Left lung (tissue), 10 donors: Measurements from ENCODE around the gene CHDH. TPM values are rescaled to one million over a fixed set of nuclear protein-coding genes. Genes with fewer than 3 reads are reported as not detected.

Source experiments
- ATAC-seq: fragments of 200-7000 bp; cut with Tn5 transposase; one replicate; pipeline ENCODE4 v1.9.1; 2020; ENCODE audit warnings: moderate library complexity
- DNase-seq, 4 donors: peaks; one replicate each; pipeline ENCODE4 v3.0.0-alpha.2; 2013 to 2020
- H3K27ac ChIP-seq, 2 donors: fragments of 200-600 bp; sonication (generic) in 1 of 2; one replicate each; pipeline versions ENCODE4 v1.5.0 to v1.8.0; 2020 to 2021
- H3K27me3 ChIP-seq, 2 donors: fragments of 200-600 bp; sonication (generic) in 1 of 2; one replicate each; pipeline versions ENCODE4 v1.5.0 to v1.8.0; 2020 to 2021
- H3K36me3 ChIP-seq, 2 donors: fragments of 200-600 bp; sonication (generic) in 1 of 2; one replicate each; pipeline versions ENCODE4 v1.5.0 to v1.8.0; 2020 to 2021
- H3K4me1 ChIP-seq, 2 donors: fragments of 200-600 bp; one replicate each; pipeline ENCODE4 v1.8.0; 2021
- H3K4me3 ChIP-seq, 2 donors: fragments of 200-600 bp; sonication (generic) in 1 of 2; one replicate each; pipeline versions ENCODE4 v1.5.0 to v1.8.0; 2020 to 2021; ENCODE audit warnings: mild to moderate bottlenecking in 1 of 2
- H3K9me3 ChIP-seq, 2 donors: fragments of 200-600 bp; sonication (generic) in 1 of 2; one replicate each; pipeline versions ENCODE4 v1.5.0 to v1.8.0; 2020 to 2021
- intact Hi-C, 2 donors: fragments of 100-400 bp; cut with DNase I; formaldehyde crosslinking; loops; one replicate each; pipeline versions ENCODE4 v1.11.2 to v1.14.2; 2022
- polyA plus RNA-seq, 6 donors: library from polyadenylated mRNA; unstranded; fragments of 120-200 nt; gene quantifications; one replicate each; pipeline ENCODE4 v1.2.1, GENCODE V29; 2013; ENCODE audit not compliant: insufficient read length in 6 of 6
- total RNA-seq, 2 donors: library from RNA; stranded (reverse); fragmentation: NEBNext Ultra II Directional; extraction: Animal tissue kit (Norgen Biotek cat#: 25700); gene quantifications; one replicate each; pipeline ENCODE4 v1.2.1, GENCODE V29; 2021
- TF ChIP-seq, protein P1 (sequence below), 2 donors: fragments of 200-600 bp; sonication (generic) in 1 of 2; IDR thresholded peaks; one replicate each; pipeline versions ENCODE4 v1.5.0 to v1.8.0; 2021; ENCODE audit warnings: antibody characterized with exemption in 2 of 2
- donor health status: DM: no; HTN: yes; CAD: no.
- donor health status: DM: no; HTN: no; CAD: no.

The CHDH gene
- total and polyA plus RNA-seq, 8 donors = 3.3 to 11.4 (median 4.3) TPM

DNA sequence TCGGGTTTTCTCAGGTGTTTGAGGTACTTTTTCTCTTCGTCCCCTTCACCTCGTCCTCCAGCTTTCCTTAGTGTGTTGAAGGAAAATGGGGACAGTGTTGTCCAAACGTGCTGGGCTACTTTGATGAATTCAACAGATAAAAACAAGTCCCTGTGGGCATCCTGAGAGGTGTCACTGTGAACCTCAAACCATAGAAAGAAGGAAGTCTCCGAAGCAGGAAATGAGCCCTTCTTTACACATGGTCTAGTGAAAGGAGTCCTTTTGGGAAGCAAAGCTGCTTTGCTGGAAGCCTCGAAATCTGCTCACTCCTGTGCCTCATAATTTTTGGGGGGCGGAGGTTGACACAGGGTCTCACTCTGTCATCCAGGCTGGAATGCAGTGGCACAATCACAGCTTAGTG is 10.7 kb upstream of the CHDH start:
- Histone ChIP-seq H3K27me3 (no peaks in the 10 kb centered on the region), H3K4me1 (no peaks in the 10 kb centered on the region), H3K36me3 (peaks cover 0 to 32% of the 10 kb centered on the region in 2 donors), H3K27ac (no peak overlapping the region), H3K9me3 (no peaks in the 10 kb centered on the region), H3K4me3 (no peak overlapping the region)
- intact Hi-C loops = no loop called here
- ATAC-seq = no peak
- no peak for DNase-seq
- TF ChIP-seq, protein P1, sequence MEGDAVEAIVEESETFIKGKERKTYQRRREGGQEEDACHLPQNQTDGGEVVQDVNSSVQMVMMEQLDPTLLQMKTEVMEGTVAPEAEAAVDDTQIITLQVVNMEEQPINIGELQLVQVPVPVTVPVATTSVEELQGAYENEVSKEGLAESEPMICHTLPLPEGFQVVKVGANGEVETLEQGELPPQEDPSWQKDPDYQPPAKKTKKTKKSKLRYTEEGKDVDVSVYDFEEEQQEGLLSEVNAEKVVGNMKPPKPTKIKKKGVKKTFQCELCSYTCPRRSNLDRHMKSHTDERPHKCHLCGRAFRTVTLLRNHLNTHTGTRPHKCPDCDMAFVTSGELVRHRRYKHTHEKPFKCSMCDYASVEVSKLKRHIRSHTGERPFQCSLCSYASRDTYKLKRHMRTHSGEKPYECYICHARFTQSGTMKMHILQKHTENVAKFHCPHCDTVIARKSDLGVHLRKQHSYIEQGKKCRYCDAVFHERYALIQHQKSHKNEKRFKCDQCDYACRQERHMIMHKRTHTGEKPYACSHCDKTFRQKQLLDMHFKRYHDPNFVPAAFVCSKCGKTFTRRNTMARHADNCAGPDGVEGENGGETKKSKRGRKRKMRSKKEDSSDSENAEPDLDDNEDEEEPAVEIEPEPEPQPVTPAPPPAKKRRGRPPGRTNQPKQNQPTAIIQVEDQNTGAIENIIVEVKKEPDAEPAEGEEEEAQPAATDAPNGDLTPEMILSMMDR (IDR thresholded peaks at IDR 0.05) = no peak

DNA sequence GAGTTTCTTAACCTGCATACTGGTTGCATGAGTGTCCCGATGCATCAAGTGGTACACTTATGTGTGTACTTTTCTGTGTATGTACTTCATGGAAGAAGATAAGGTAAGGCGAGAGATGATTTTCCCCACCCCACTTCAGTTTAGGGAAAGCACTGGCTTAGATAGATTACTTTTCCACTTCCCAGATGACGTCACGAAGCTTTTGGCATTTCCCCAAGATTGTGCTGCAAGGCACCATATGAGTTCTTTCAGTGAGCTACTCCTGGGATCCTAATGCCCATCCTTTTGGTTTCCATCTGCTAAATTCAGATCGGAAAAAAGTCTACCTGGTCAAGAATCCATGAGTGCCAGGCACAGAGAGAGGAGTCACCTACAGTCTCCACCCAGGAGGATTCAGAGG is 4.7 kb upstream of the CHDH start:
- H3K4me3 ChIP-seq = no peak overlapping the region
- intact Hi-C loops = no loop called here
- H3K27ac ChIP-seq = no peak overlapping the region
- TF ChIP-seq, protein P1 (IDR thresholded peaks at IDR 0.05) = no peak
- peaks cover 0 to 29% of the 10 kb centered on the region in 2 donors for H3K27me3 ChIP-seq
- DNase-seq = peak in 2 of 4 donors; percentile 34 to 68
- no peaks in the 10 kb centered on the region for H3K9me3 ChIP-seq
- ATAC-seq = no peak
- no peaks in the 10 kb centered on the region for H3K36me3 ChIP-seq
- peaks cover 0 to 8% of the 10 kb centered on the region in 2 donors for H3K4me1 ChIP-seq

DNA sequence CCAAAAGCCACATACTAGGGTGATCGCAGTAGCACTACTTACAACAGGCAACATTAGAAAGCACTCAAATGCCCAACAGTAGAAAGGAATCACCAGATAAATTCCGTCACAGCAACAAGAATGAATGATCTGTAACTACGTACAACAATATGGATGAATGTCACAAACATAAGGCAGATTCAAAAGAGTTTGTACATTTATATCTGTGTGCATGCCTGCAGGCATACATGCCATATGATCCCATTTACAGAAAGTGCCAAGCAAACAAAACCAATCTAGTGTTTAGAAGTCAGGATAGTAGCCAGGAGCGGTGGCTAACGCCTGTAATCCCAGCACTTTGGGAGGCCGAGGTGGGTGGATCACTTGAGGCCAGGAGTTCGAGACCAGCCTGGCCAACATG is 3.7 kb upstream of the CHDH start:
- TF ChIP-seq, protein P1 (IDR thresholded peaks at IDR 0.05) = no peak

DNA sequence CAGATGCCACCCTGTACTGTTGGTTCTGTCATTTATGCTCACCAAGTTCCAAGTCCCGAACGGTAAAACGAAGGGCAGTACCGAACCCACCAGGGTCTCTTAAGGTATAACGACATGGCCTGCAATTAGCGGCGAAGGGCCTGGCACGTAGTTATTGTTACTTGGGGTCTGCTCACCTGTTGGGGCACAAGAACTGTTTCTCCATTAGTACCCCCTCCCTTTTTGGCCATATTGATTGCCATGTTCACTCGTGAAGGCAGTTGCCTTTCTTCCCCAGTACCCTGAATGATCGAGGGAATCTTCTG is 584 bp upstream of the CHDH start:
- Histone ChIP-seq H3K27me3 (peaks cover 0 to 52% of the 10 kb centered on the region in 2 donors), H3K36me3 (no peaks in the 10 kb centered on the region), H3K27ac (no peak overlapping the region), H3K4me1 (peaks cover 0 to 24% of the 10 kb centered on the region in 2 donors), H3K4me3 (peak overlapping the region; percentile 59 to 62), H3K9me3 (no peaks in the 10 kb centered on the region)
- no peak for ATAC-seq
- DNase-seq = no peak
- TF ChIP-seq, protein P1 (IDR thresholded peaks at IDR 0.05) = no peak
- intact Hi-C loops = no loop called here

More for the DNA sequence above, 3.7 kb upstream of the CHDH start:
- intact Hi-C loops = no loop called here
- H3K27ac ChIP-seq = no peak overlapping the region
- H3K27me3 ChIP-seq = peaks cover 0 to 39% of the 10 kb centered on the region in 2 donors
- H3K9me3 ChIP-seq = no peaks in the 10 kb centered on the region
- H3K4me3 ChIP-seq = no peak overlapping the region
- H3K36me3 ChIP-seq = no peaks in the 10 kb centered on the region
- peaks cover 0 to 17% of the 10 kb centered on the region in 2 donors for H3K4me1 ChIP-seq
- no peak for DNase-seq
- ATAC-seq = no peak

DNA sequence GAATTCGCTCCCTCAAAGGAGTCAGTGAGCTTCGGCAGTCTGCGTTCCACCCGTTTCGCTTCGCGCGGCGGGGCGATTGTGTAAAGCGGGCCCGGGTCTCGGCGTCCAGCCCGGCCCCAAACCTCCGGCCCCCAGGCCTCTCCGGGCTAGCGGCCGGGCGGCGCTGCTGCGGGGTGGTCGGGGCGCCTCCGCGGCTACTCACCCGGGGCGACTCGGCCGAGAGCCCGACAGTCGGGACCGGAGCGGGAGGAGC is 412 bp downstream of the CHDH start:
- H3K36me3 ChIP-seq = no peaks in the 10 kb centered on the region
- no peak for ATAC-seq
- TF ChIP-seq, protein P1 (IDR thresholded peaks at IDR 0.05) = no peak
- peak overlapping the region; percentile 59 to 62 for H3K4me3 ChIP-seq
- peaks cover 0 to 24% of the 10 kb centered on the region in 2 donors for H3K4me1 ChIP-seq
- peaks cover 0 to 52% of the 10 kb centered on the region in 2 donors for H3K27me3 ChIP-seq
- H3K9me3 ChIP-seq = no peaks in the 10 kb centered on the region
- H3K27ac ChIP-seq = peak overlapping the region; percentile 18 to 39
- intact Hi-C loops = no loop called here
- no peak for DNase-seq
